ENCODE results near the gene AHI1.

AHI1 gene

DNA sequence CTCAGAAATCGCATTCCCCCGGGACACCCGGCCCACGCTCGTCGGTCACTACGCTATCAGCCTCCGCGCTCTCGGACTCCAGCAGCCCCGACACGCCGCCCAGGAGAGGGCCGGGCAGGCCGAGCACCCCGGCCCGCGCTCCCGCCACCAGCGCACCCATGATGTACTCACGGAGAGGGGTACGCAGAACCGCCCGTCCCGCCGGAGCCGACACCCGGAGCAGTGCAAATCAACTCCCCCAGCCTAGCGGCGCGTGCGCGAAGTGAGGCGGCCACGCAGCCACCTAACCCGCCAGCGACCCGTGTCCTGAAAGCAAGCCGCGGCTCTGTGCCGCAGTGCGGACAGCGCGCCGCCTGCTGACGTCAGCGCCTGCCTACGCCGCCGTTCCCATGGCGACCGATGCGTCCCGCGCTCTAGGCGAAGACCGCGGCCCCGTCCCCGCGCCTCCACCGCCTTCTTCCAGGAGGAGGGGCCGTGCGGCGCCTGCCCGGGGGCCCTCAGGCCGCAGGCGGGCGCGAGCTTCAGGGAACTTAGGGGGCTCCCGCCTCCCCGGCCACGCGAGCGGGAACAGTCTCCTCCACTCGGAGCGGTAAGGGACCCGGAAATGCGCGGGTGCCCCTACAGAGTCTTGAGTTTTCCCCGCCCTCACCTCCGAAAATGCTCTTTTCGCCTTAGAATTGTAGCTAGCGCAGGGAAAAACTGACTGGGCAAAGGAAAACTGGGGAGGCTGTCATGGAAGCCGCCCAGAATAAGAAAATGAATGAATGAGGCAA, at the start of gene AHI1:
TSS of gene AHI1 (minus strand) at position 329 of the 773 bp plus-strand sequence. CDS start 5,503 bp downstream, outside the sequence.
- DNase-seq = peak; percentile 75 to 94

DNA sequence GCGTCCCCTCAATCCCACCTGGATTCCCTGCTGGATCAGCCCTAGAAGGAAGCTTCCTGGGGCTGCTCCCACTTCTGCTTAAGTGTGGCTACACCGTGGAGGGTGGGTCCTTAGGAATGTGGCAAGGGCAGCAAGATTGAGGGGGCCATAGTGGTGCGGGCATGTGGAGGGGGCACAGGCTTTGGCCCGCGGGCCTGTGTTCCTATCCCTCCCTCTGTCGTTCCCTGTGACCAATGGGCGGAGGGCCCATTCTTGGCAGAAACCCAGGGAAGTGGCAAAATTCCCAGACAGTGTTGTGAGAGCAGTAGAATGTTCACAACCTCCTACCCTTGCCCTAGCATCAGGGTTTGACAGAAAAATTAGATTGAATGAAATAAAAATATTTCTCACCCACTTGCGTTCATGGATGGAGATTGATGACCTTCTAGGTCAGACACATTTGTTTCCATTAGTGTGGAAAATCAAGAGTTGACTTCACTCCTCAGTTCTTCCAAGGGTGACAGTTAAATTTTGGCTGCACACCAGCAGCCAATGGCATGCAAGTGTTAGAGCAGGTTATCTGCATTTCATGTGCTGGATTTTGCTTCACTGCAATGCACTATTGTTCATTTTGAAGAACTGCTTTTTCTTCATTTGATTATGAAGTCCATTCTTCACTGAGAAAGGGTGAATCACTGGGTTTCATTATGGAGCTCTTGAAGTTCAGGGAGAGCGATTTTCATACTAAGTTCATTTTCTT, 49.3 kb upstream of the AHI1 start:
- no peak for DNase-seq

DNA sequence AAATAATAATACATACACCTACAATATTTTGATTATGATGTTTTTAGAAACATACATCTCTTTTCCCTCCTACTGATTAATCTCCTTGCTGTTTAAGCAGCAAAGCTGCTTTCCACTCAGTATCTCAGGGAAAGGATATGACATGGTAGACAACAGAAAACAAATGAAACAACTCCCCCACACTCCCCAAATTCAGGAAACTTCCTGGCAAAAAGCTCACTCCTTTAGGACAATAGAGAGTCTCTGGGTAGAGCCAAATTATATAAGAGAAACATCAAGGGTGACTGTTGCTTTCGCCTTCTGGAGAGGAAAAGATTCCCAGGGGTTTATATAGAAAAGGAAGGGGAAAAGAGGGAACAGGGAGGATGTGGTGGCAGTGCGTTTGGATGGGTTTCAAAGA, 48.7 kb upstream of the AHI1 start:
- no peak for DNase-seq

DNA sequence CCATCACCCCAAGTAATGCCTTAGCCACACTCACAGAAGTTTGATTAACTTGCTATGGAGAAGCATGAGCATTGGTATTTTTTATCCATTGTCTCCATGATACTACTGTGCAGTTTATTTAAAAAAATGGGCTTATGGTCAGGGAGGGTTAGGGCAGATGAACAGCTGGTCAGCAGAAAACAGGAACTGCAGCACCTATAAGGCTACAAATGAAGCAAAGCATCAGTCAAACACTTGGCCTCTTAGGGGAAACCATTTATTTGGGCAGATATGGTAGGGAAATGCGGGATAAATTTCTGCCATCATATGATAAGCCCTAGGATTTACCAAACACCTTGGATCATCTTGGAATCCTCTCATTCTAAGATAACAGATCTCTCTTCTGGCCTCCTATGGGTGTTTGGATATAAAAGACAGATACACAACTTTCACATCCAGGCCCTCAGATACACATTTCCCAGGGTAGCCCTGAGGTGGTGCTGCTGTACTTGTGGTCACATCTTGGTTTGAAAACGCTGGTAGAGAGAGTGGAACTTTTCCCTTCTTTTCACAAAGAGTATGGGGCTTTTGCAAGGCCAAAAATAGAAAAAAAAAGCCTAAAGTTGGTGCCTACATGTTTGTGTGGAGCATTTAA, 42.8 kb upstream of the AHI1 start:
- no peak for DNase-seq

DNA sequence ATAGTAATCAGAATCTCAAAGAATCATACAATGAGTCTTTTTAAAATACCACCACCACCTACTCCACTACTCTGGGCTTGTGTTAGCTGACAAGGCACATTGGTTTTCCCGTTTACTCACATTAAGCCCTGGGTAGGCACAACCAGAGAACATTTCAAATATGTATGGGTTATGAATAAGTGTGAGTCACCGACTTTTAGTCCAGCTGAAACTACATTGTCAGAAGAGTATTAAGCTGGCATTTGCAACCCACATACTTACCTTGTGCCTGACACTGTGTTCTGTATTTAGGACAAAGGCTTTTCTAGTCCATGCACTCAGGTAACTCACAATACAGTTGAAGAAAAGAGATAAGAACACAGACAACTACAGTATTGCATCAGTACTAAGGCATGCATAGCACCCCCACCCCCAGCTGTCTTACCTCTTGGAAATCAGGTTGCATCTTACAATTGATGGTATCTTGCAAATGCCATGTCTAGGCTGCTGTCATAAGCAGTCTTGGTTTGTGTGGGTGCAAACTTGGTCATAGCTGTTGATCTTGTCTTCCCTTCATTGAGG, 40.3 kb upstream of the AHI1 start:
- no peak for DNase-seq

DNA sequence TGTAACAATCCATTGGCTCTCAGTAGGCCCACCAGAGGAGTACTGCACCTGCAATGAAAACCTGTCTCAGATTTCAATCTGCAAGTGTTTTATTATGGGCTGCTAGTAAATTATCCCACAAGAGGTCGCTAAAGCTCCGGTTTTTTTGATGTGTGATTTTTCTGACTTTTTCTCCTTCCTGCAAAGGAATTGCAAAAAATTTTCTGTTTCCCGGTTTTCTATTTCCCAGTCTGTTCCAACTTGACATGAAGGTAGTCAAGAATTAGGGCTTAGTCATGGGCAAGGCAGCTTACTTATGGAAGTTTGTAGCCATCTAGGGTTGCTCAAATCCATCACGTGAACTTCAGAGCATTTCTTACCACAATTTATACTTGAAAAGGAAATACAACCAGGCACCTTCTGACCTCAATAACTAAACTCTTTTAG, 38.5 kb upstream of the AHI1 start:
- peak in 1 of 2 experiments; percentile 63 for DNase-seq

DNA sequence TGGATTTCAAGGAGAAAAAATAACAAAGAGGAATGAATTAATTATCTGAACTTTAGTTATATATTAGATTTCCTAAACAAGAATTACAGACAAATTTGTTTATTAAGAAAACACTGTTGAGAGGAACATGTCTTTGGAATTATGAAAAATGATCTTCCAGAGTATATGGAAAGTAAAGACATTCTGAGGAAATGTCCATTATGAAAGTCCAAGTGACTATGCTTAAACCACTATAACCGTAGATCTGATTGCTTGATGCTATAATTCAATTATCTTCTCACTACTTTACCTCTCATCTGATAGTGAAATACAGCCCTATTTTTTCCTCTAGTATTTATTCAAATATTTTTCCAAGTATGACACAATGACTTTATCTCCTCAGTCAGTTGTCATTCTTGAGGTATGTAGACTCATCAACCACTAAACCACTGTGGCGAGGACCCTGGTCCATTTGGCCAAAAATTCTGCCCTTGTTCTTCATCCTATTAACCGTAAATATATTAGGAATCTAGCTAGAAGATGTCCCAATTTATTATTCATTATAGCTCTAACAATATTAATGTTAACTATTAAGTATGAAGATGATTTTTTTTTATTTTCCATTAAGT, 37.3 kb upstream of the AHI1 start:
- DNase-seq = no peak

DNA sequence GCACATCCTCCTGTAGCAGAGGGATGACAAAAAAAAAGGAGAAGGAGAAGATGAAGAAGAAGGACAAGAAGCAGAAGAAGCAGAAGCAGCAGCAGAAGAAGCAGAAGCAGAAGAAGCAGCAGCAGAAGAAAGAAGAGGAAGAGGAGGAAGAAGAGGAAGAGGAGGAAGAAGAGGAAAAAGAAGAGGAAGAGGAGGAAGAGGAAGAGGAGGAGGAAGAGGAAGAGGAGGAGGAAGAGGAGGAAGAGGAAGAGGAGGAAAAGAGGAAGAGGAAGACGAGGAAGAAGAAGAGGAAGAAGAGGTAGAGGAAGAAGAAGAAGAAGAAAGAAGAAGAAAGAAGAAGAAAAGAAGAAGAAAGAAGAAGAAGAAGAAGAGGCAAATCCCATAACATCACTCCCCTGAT, 35.0 kb upstream of the AHI1 start:
- DNase-seq = no peak

DNA sequence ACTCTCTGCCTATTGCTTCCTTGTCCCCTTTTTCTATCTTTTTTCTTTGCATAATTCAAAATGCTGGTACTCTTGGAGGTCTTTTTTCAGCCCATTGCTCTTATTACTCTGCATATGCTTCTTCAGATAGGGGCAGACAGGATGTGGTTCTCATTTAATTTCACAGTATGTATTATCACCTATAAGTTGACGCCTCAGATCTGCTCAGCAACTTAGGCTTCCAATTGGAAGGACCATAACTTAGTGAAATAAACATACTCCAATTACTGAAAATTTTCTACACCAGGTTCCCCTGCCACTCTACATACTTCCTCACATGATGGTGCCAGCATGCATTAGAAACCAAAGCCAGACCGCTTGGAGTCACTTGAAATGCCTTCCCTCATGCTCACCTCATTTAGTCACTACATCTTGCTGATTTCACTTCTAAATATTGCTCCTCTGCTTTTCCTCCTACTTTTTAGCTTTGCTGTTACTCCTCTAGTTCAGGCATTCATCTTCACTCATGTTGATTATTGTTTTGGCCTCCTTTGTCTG, 34.5 kb upstream of the AHI1 start:
- DNase-seq = no peak

DNA sequence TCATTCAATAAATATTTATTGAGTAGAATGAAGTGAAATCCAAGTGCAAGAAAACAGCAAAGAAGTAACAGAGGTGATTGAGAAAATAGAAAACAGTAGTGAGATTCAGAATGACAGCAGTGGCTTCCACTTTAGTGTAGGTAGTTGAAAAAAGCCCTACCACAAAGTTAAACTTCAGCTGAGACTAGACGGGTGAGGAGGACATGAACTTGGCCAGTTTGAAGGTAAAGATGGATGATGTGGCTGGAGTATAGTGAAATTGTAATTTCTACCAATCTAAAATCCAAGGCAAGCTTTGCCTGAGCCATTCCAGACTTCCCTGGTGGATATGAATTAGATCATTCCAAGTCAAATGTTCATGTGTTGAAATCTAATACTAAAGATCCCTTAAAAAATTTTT, 32.6 kb upstream of the AHI1 start:
- DNase-seq = no peak

DNA sequence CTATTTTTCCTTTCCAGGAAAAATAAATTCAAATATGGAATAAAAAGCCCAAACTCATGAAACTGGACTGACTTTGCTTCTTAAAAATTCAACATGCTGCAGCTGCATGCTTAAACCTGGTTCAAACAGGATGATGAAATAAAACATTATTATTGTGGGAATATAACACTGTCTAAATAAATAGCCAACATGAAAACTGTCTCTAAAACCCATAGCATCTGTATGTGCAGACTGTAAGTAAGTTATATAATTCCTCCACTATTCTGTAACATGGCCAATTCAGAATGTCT, 30.4 kb upstream of the AHI1 start:
- DNase-seq = no peak

DNA sequence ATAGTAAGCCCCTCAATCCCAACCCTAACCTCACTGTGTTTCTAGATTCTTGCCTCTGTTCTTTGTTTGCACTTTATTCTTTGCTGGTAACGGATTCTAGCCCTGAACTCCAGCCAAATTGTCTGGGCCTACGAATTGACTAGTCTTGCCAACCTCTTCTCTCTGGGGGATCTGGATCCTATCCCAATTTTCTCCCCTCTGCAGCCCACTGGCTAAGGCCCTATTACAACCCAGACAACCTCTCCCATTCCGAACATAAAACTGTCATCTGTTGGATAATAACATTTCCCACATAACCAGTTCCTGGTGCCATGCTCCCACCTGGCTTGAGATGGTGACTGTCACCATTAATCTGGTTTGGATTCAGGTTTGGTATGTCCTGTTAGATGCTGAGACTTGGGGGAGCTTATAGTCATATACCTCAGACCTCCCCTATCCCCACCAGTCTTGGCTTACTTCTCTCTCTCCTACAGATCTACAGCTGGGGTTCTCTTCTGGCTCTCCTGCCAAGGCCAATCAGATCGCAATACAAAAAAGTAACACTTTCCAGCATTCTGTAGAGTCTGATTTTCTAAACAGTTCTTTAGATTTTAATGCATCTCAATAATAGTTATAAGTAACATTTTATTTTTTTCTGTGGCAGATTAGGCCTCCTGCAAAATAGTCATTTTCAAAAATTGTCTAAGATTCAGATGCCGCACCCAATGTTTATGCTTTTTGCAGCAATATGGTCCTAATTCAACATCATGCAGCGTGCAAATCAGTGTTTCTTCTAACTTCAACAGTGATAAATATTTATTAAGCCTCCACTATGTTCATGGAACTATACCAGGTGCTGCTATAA, 29.8 kb upstream of the AHI1 start:
- DNase-seq = no peak

DNA sequence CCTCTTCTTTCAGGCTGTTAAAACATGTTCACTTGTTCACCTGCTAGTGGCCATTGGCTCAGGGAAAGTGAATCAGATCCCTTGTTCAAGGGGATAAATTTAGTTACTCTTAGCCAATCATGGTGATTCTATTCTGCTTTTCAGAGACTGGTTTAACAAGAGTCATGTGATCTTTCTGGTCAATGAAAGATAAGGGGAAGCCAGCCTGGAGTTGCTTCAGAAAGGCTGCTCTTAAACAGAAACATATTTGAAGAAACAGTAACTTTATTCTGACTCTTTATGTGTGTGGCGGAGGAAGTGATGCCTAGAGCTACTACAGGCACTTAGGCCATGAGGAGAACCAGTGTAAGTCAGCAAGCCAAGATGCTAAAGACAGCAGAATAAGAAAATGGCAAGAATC, 28.1 kb upstream of the AHI1 start:
- no peak for DNase-seq

DNA sequence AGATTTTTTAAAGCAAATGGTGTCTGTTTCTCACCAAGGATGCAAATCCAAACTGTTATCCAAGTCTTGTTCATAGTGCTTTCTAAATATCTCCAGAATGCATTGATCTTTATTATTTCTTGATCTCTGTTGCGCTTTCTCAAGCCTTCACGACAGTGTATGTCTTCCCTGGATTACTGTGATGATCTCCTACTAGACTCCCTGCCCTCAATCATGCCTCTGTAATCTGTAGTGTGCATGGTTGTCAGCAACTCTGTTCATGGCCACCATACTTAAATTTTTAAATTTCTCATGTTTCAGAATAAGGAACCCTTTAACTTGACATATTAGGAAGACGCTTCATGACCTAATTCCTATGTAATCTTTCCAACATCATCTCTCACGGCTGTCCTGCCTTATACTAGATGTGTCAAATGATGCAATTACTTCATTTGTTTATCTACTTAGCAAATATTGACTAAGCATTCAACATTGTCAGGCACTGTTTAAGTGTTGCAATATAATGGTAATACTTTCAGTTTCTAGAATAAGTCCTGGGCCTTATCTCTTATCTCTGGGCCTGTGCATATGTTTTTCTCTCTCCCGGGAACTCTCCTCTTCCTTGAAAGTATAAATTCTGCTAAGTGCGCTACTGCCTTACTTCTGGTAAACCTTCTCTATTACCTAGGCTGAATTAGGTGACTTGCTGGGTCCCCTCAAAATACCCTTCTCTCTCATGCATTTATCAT, 25.6 kb upstream of the AHI1 start:
- peak in 1 of 2 experiments; percentile 6 for DNase-seq

DNA sequence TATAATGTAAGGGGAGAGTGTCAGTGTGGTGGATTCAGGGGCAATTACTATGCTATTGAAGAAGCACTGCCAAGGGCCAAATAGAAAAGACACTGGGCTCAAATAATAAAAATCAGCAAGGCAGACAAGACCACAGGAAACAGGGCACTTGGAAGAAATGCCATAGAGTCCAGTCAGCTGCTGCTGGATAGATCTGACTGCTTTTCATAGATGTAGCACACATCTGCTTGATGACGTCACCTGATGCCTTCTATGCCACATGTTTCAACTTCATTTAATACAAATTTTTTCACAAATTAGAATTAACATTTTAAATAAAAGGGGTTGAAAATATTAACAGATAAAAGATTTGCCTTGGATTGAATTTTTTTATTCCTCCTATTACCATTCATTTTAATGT, 23.9 kb upstream of the AHI1 start:
- no peak for DNase-seq

DNA sequence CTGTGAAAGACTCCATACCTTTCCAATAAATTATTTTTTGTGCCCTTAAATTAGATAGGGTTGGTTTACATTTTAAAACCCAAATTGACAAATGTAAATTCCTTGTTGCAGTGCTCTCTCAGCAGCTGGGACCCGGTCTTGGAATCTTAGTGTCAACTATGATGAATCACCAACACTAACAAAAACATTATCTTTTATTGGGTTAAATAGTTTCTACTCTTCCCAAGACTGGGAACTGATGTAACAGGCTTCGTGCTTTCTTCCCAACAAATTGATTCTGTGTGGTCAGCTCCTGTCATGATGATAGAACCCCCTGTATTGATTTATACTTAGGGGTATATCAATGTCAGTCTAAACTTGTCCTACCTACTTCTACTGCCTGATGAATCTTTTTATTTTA, 23.2 kb upstream of the AHI1 start:
- no peak for DNase-seq

DNA sequence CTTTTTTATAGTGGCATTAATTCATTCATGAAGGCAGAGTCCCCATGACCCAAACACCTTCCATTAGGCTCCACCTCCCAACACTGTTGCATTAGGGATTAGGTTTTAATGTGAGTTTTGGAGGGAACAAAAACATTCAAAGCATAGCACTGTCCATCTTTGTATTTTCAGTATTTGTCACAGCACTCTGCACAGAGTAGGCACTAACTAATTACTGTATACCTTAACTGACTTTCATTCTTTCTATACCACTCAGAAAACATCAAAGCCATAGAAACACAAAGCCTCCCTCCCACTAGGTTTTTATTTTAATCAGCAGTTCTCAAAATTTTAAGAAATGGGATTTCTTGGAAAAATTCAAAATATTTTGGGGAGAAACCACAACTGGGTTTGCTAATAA, 21.8 kb upstream of the AHI1 start:
- no peak for DNase-seq

DNA sequence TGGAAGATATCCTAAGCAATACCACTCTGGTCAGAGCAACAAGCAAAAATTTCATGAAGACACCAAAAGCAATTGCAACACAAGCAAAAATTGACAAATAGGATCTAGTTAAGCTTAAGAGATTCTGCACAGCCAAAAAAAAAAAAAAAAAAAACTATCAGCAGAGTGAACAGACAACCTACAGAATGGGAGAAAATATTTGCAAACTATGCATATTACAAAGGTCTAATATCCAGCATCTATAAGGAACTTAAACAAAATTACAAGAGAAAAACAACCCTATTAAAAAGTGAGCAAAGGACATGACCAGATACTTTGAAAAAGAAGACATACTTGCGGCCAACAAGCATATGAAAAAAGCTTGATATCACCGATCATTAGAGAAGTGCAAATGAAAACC, 20.0 kb upstream of the AHI1 start:
- DNase-seq = no peak

DNA sequence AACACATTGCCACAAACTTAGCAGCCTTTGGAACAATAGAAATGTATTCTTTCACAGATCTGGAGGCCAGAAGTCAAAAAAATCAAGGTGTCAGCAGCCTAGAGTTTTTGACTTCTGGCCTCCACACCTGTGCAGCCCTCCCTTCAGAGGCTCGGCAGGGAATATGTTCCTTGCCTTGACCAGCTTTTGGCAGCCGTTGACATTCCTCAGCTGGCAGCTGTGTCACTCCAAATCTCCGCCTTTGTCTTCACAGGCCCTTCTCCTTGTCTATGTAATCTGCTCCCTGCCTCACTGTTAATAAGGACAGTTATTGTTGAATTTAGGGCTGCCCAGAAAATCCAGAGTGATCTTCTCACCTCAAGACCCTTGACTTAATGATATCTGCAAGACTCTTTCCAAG, 17.2 kb upstream of the AHI1 start:
- DNase-seq = no peak

DNA sequence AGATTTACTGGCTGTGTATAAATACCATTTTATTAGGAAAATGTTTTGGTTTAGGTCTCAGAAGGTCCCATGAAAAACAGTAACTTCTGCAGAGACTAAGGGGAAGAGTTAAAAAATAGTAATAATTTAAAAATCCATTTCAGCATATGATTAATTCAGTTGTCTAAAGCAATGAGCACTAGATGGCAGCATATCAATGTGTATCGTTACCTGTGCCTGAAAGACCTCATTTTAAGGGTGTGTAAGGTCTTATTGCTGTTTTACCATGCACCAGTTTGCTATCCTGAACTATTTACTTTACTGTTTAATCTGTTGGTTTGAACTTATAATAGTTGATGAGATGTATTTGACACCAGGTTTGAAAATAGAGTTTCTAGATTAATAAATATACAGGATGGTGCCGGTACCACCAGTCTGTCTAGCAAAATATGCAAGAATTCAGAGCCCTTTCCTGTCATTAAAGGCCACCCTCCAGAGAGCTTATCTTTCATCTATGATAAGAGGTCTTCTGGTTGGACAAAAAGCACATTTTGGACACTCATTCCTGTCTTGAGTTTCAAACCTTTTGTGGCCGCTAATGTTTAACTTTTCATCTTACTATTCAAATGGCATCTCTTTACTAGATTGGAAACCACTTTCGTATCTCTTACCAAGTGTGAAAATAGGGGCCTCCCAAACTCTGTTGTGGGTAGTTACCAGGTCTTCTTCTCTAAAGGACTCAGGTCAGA, 8.9 kb upstream of the AHI1 start:
- peak in 1 of 2 experiments; percentile 54 for DNase-seq

DNA sequence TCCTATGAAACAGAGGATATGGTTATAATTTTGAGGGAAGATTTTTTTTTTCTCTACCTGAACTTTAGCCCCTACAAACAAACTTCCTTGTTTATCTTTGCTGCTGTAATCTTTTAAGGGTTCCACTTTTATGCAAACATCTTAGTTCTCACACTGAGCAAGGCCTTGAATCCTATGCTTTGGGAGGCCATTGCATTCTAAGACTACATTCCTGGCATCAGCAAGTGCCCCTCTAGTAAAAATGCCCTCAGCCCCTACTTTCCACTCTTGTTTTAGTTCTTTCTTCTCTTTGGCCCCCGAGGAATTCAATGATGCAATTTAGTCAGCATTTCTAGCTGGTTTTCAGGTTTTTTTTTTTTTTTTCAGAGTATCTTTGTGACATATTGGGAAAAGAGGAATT, 8.1 kb upstream of the AHI1 start:
- no peak for DNase-seq

Measured in NCI-H526 (cell line).